Measurements from ENCODE around the gene TEDC2. TPM values are rescaled to one million over a fixed set of nuclear protein-coding genes. Genes with fewer than 3 reads are reported as not detected.
A peak's percentile ranks its signal among the peaks of the same experiment; 100 is the strongest.

TEDC2 gene
- total RNA-seq, 1 donor from 2014 or later = 8.4 TPM

DNA sequence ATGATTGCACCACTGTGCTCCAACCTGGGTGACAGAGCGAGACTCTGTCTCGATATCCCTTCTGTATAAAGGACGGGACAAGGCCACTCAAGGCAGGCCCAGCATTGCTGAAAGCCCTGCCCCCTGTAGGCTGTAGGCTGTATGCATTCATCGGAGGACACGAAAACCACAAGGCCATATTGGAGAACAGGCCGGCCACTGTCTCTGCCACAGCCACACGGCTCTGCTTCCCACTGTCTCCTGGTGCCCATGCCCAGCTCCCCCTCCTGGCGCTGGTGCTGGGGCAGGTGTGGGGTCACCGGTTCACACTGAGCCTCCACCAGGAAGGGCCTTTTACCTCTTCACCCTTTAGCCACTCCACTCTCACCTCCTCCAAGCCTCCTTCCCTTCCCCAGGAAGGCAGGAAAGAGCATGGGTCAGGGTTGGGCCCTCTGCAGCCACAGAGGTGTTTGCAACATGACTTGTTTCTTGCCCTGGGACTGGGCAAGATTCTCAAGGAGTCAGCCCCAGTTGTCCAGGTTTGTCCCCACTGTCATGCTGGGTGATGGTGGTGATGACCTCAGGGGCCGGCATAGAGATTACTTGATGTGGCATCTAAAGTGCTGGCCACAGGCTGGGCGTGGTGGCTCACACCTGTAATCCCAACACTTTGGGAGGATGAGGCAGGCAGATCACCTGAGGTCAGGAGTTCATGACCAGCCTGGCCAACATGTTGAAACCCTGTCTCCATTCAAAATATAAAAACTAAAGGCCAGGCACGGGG is 5.9 kb downstream of the TEDC2 start:
- no peak for DNase-seq

DNA sequence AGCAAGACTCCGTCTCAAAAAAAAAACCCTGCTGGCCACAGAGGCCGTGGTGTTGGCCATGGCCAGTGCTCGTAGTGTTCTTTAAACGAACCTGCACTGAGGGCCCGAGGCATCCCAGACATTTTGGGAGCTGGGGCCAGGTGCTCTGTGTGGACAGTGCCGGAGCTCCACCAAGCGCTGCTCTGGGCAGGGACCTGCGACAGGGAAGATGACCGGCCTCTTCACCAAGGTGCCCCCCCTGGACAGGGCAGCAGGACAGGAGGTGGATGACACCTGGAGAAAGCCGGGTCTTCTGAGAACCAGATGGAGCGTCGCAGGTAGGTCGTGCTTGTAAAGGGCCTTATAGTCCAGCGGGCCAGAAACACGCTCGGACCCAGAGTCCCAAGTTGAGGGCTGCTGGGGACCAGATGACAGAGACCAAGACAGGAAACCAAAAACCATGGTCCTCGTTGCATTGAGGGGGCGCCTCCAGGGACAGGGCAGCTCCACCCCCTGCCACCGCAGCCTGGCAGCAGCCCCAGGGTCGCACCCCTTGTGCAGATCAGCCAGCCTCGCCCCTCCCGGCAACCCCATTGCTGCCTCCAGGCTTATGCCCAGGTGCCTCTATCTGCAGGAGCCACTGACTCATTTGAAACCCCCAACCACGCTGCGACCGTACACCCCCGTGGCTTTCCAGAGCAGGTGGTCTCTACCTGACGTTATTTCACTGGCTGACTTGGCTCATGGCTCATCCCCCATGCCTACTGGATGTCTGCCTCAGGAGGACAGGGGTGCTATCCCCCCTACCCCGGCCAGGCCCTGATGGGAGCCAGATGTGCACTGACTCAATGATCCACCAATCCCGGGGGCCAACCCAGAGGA is 7.0 kb downstream of the TEDC2 start:
- no peak for DNase-seq

- peak; percentile 52 for DNase-seq
Observed at GRCh38 chr16:2467528-2468232, 7.8 kb downstream of the TEDC2 start.

- DNase-seq = no peak
Observed at GRCh38 chr16:2468233-2468724, 8.4 kb downstream of the TEDC2 start.

GRCh38 chr16:2468725-2469398 is 9.0 kb downstream of the TEDC2 start:
- DNase-seq = no peak

GRCh38 chr16:2469399-2470233 is 9.7 kb downstream of the TEDC2 start:
- DNase-seq = no peak

GRCh38 chr16:2470234-2470601 is 10.3 kb downstream of the TEDC2 start:
- DNase-seq = no peak

DNA sequence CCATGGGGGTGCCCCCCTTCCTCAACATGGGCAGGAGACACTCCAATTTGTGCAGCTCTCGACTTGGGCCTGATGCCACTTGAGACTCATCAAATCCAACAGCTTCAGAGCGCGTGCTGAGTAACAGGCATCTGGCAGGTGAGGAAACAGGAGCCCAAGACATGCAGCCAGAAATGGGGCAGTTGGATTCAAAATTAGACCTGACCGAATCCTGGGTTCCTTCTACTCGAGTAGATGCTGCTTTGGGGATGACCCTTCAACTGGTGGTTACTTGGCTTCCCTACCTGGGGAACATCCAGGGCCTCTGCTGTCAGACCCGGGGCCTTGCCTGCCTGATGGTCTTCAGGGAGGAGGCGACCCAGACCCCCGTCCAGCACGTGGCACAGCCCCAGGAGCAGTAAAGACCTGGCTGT is 10.7 kb downstream of the TEDC2 start:
- DNase-seq = no peak

DNA sequence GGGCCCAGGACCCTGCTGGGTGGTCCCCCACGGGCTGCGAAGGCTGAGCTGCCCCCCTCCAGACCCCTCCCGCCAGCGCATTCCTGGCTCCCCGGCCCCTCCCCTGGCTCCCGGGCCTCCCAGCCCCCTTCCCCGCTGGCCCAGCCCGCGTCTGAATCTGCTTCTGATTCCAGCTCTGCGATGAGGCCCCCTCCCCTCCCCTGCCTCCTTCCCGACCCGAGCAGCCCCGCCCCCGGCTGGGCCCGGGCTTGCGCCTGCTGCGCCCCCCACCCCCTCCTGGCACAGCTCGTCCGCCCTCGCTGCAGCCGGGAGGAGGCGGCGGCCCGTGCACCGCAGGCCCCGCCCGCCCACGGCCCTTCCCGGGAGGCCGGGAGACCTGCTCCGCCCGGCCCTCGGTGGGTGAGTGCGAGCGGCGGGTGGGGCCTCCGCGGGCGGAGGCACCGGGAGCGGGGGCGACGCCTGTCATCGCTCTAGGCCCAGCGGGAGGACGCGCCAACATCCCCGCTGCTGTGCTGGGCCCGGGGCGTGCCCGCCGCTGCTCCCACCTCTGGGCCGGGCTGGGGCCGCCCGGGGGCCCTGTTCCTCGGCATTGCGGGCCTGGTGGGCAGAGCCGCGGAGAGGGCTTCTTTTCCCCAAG is 11.2 kb downstream of the TEDC2 start, which contains the start of gene NTN3:
Gene NTN3, plus strand, starts transcription at position 282 of the 637 bp plus-strand sequence. CDS start 405 bp downstream, outside the sequence.
- no peak for DNase-seq

DNA sequence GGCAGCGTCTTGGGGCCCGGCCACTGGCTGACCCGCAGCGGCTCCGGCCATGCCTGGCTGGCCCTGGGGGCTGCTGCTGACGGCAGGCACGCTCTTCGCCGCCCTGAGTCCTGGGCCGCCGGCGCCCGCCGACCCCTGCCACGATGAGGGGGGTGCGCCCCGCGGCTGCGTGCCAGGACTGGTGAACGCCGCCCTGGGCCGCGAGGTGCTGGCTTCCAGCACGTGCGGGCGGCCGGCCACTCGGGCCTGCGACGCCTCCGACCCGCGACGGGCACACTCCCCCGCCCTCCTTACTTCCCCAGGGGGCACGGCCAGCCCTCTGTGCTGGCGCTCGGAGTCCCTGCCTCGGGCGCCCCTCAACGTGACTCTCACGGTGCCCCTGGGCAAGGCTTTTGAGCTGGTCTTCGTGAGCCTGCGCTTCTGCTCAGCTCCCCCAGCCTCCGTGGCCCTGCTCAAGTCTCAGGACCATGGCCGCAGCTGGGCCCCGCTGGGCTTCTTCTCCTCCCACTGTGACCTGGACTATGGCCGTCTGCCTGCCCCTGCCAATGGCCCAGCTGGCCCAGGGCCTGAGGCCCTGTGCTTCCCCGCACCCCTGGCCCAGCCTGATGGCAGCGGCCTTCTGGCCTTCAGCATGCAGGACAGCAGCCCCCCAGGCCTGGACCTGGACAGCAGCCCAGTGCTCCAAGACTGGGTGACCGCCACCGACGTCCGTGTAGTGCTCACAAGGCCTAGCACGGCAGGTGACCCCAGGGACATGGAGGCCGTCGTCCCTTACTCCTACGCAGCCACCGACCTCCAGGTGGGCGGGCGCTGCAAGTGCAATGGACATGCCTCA is 12.0 kb downstream of the TEDC2 start:
- no peak for DNase-seq

GRCh38 chr16:2472488-2472864 is 12.6 kb downstream of the TEDC2 start:
- DNase-seq = no peak

DNA sequence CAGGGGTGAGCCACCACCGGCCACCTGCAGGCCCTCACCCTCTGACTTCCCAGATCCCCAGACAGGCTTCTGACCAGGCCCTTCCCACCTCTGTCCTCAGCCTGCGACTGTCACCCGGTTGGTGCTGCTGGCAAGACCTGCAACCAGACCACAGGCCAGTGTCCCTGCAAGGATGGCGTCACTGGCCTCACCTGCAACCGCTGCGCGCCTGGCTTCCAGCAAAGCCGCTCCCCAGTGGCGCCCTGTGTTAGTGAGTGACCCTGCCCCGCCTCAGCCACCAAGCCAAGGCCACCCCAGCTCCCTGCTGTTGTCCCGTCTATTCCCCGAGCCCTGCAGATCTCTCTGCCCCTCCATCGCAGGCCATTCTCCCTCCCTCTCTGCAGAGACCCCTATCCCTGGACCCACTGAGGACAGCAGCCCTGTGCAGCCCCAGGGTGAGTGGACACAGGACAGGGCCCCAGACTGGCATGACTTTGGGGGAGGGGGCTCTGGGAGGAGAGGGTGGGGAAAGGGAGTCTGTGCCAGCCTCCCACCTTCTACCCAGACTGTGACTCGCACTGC is 13.1 kb downstream of the TEDC2 start:
- DNase-seq = no peak

GRCh38 chr16:2473446-2473926 is 13.6 kb downstream of the TEDC2 start:
- DNase-seq = no peak

DNA sequence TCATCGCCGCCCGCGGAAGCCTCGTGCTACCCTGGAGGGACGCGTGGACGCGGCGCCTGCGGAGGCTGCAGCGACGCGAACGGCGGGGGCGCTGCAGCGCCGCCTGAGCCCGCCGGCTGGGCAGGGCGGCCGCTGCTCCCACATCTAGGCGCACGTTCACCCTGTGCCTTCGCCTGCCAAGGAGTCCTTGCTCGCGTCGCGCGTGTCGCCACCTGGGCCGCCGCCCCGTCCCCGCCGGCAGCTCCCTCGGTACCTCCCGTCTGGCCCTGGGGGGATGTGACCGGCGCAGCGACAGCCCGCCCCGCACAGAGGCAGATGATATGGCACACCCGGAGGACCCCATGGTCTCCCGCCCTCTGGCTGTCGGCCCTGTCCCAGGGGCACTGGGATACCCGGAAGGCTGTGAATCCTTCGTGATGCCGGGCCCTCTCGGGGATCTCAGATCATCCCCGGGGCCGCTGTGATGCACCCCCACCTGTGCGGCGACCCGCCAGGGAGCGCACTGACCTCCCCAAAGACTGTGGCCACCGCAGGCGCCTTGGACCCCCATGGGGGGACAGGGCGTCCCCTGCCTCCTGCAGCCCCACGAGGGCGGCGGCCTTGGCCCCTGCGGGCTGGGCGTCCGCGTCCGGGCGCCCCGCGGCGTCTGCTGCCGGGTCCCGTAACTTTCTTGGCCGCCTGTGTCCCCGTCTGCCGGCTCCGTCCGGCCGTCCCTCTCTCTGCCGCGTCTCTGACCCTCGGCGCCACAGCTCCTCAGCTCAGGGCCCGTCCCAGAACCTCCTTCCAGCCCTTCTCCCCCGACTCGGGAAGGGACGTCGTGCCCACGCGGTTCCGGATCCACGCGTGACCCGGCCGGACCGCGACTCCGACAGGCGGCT is 14.3 kb downstream of the TEDC2 start:
- DNase-seq = peak; percentile 51

DNA sequence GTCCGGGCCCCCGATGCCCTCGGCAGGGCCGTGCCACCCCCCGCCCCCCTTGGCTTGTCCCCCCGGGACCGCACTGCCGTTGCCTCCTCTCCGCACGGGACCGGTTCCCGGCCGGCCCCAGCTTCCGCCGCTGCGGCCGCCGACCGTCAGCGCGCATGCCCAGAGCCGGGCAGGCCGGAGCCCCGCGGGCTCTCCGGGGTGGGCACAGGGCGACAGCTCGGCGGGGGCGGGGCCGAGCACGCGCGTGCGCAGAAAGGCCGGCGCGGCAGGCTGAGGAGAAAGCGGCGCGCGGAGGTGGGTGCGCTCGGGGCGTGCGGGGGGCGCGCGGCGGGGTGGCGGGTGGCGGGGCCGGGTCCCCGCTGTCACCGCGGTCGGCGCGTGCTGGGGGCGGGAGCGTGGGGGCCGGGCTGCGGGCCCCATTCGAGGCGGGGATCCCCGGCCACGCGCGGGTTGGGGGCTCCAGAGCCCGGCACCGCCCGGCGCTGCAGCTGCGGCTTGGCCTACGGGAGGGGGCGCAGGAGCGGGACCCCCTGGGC is 15.0 kb downstream of the TEDC2 start, which contains the start of gene TBC1D24:
Gene TBC1D24, plus strand, starts transcription at position 251 of the 536 bp plus-strand sequence. CDS start 21,022 bp downstream, outside the sequence.
- DNase-seq = peak; percentile 78

- no peak for DNase-seq
Observed at GRCh38 chr16:2475413-2476344, 15.8 kb downstream of the TEDC2 start.

DNA sequence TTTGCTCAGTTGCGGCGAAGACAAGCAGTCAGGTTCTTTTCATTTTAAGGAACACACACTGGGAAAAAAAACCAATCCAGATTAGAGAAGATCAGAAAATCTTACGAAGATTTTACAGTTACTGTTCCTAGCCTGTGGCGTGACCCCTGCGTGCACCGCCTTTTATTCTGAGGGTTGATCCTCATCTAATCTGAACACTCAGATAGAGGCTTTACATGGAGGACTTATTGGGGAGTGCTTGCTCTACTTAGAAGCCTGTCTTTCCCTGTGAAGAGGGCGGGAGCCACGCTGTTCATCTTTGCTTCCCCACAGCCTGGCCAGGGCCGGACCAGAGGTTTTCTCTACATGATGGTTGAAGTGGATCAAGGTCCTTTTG is 16.4 kb downstream of the TEDC2 start:
- no peak for DNase-seq
